H1 (cell line): Measurements from ENCODE around the gene AKIRIN2. TPM values are rescaled to one million over a fixed set of nuclear protein-coding genes. Genes with fewer than 3 reads are reported as not detected.

Experiments used
- BACH1 ChIP-seq: IDR thresholded peaks from 2 replicates; pipeline ENCODE4 v1.6.1; 2012; ENCODE audit warnings: low read length, improper control_type of control experiment
- BRCA1 ChIP-seq: IDR thresholded peaks from 2 replicates; pipeline ENCODE4 v1.6.1; 2012; ENCODE audit warnings: low read depth, low read length, improper control_type of control experiment
- CEBPB ChIP-seq: IDR thresholded peaks from 2 replicates; pipeline ENCODE4 v1.6.1; 2012; ENCODE audit warnings: low read depth, low read length
- CHD2 ChIP-seq: IDR thresholded peaks from 2 replicates; pipeline ENCODE4 v1.6.1; 2012; ENCODE audit warnings: low read length, improper control_type of control experiment
- CHD7 ChIP-seq: fragments of 300-600 bp; sonication (generic); IDR thresholded peaks from 2 replicates; pipeline ENCODE4 v1.7.1; 2012; ENCODE audit warnings: low read length, moderate library complexity, mild to moderate bottlenecking, inconsistent platforms; ENCODE audit not compliant: insufficient replicate concordance
- E2F6 ChIP-seq: IDR thresholded peaks from 2 replicates; pipeline ENCODE4 v1.6.1; 2012; ENCODE audit warnings: inconsistent platforms
- POU5F1 ChIP-seq: IDR thresholded peaks from 2 replicates; pipeline ENCODE4 v1.6.1; 2011; ENCODE audit warnings: low read depth, mild to moderate bottlenecking, low read length, moderate library complexity
- RFX5 ChIP-seq: IDR thresholded peaks from 2 replicates; pipeline ENCODE4 v1.6.1; 2011; ENCODE audit warnings: low read depth, low read length, improper control_type of control experiment, borderline replicate concordance
- SP2 ChIP-seq: IDR thresholded peaks from 2 replicates; pipeline ENCODE4 v1.6.1; 2012; ENCODE audit warnings: mild to moderate bottlenecking, low read length, inconsistent platforms
- TAF7 ChIP-seq: optimal IDR thresholded peaks from 2 replicates; pipeline ENCODE3; 2011; ENCODE audit warnings: low read depth, mild to moderate bottlenecking, inconsistent platforms, low read length, moderate library complexity, borderline replicate concordance
- polyA plus RNA-seq, 7 experiments: library from polyadenylated mRNA; depleted of rRNA in 3 of 7; stranded (reverse) in 5 of 7; unstranded in 2 of 7; fragments of >200 nt in 5 of 7; fragments of 200-250 nt in 2 of 7; gene quantifications; 1 replicate in 5 of 7; 2 replicates in 1 of 7; 4 replicates in 1 of 7; pipeline versions ENCODE4 v1.2.1 to v1.2.3, GENCODE V29; 2011 to 2013; ENCODE audit warnings: missing spikeins in 2 of 7, mixed read lengths in 2 of 7
- total RNA-seq: library from RNA; stranded (reverse); fragmentation: NEBNext Ultra II Directional; extraction: Animal tissue kit (Norgen Biotek cat#: 25700); gene quantifications from 2 replicates; pipeline ENCODE4 v1.2.1, GENCODE V29; 2021

AKIRIN2 gene
- total and polyA plus RNA-seq, 2 of the 8 experiments (the other 6 are each of a cell fraction or from before 2014, with no cell fraction given): 35.6 to 75.3 TPM

- TF ChIP-seq SP2: no peak
- TF ChIP-seq E2F6: no peak
- TF ChIP-seq BACH1: no peak
- no peak for TF ChIP-seq CEBPB
- TF ChIP-seq POU5F1: no peak
- TF ChIP-seq CHD2: no peak
- no peak for TF ChIP-seq CHD7
- TF ChIP-seq RFX5: no peak
- TF ChIP-seq TAF7: peak; percentile 93
- no peak for TF ChIP-seq BRCA1
Observed at GRCh38 chr6:87701676-87702588, at the start of gene AKIRIN2 (continued).
